Endothelial cell of umbilical vein (primary cell): Measurements from ENCODE around the gene CCSER1. TPM values are rescaled to one million over a fixed set of nuclear protein-coding genes. Genes with fewer than 3 reads are reported as not detected.

Source experiments
- BruUV-seq: library from RNA; stranded (reverse); fragments of 400-500 nt; replicated peaks from 2 replicates; lab custom pipeline; 2021; lab: Mats Ljungman, UMichigan
- CTCF ChIA-PET: fragments of 300-600, 350-600 bp; sonication (Branson Sonifier 250); formaldehyde crosslinking; loops from one replicate; lab custom pipeline; 2021; ENCODE audit warnings: antibody characterized with exemption, inconsistent platforms; lab: Charles Lee
- POLR2A ChIA-PET: fragments of 300-600, 350-600 bp; sonication (Branson Sonifier 250); formaldehyde crosslinking; loops from one replicate; lab custom pipeline; 2021; ENCODE audit warnings: antibody characterized with exemption, inconsistent platforms; lab: Charles Lee
- DNase-seq: peaks from one replicate; pipeline ENCODE4 v3.0.0-alpha.2; 2011; ENCODE audit warnings: low read depth, low spot score
- FAIRE-seq: peaks from 2 replicates; lab custom pipeline; 2011; peaks lifted over from hg19 to GRCh38; lab: Jason Lieb, UNC
- H2AFZ ChIP-seq: 2 replicates; pipeline ENCODE4 v1.6.0; 2012; ENCODE audit warnings: low read depth, low read length, control low read depth, inconsistent platforms
- H3K27ac ChIP-seq: 2 replicates; pipeline ENCODE4 v1.5.1; 2011; ENCODE audit warnings: low read depth, mild to moderate bottlenecking, control low read depth, low read length, moderate library complexity; ENCODE audit not compliant: insufficient read depth
- H3K27me3 ChIP-seq, 2 experiments: 2 replicates each; pipeline versions ENCODE4 v1.6.0 to v1.6.1; 2011; ENCODE audit warnings: low read length in 2 of 2, mixed read lengths in 1 of 2; ENCODE audit not compliant: control insufficient read depth in 2 of 2, insufficient read depth in 2 of 2
- H3K36me3 ChIP-seq, 2 experiments: 2 replicates in 1 of 2; 3 replicates in 1 of 2; pipeline ENCODE4 v1.5.1; 2011; ENCODE audit warnings: low read length in 2 of 2, mild to moderate bottlenecking in 1 of 2, moderate library complexity in 1 of 2; ENCODE audit not compliant: control insufficient read depth in 2 of 2, insufficient read depth in 2 of 2; ENCODE audit errors: extremely low read depth in 1 of 2
- H3K4me1 ChIP-seq: 3 replicates; pipeline ENCODE4 v1.5.1; 2011; ENCODE audit warnings: mild to moderate bottlenecking, low read length; ENCODE audit not compliant: control insufficient read depth, insufficient read depth; ENCODE audit errors: extremely low read depth
- H3K4me2 ChIP-seq: 2 replicates; pipeline ENCODE4 v1.6.1; 2011; ENCODE audit warnings: low read length, control low read depth, mixed read lengths; ENCODE audit not compliant: insufficient read depth
- H3K4me3 ChIP-seq, 3 experiments: fragments of 200-600 bp in 1 of 3; sonication (generic), shearing (Covaris generic) in 1 of 3; replicated peaks in 1 of 3; 2 replicates each; pipeline ENCODE4 v1.5.1; 2011 to 2016; ENCODE audit warnings: control low read depth in 3 of 3, low read length in 3 of 3, mild to moderate bottlenecking in 2 of 3, inconsistent platforms in 1 of 3, low read depth in 1 of 3, moderate library complexity in 1 of 3; ENCODE audit not compliant: insufficient read depth in 1 of 3
- H3K79me2 ChIP-seq: 2 replicates; pipeline ENCODE4 v1.6.0; 2012; ENCODE audit warnings: low read length, inconsistent platforms; ENCODE audit not compliant: control insufficient read depth, insufficient read depth
- H3K9ac ChIP-seq: replicated peaks from 2 replicates; pipeline ENCODE3; 2011; ENCODE audit warnings: low read length, control low read depth; ENCODE audit not compliant: insufficient read depth; ENCODE audit errors: extremely low read depth
- H3K9me1 ChIP-seq: replicated peaks from 3 replicates; pipeline ENCODE4 v1.6.0; 2011; ENCODE audit warnings: mild to moderate bottlenecking, low read length; ENCODE audit not compliant: control insufficient read depth, insufficient read depth; ENCODE audit errors: extremely low read depth
- H3K9me3 ChIP-seq: replicated peaks from 2 replicates; pipeline ENCODE4 v1.5.1; 2012; ENCODE audit warnings: low read length, inconsistent platforms; ENCODE audit not compliant: control insufficient read depth, insufficient read depth
- H4K20me1 ChIP-seq: replicated peaks from 2 replicates; pipeline ENCODE3; 2011; ENCODE audit warnings: mild to moderate bottlenecking, low read length; ENCODE audit not compliant: control insufficient read depth, insufficient read depth; ENCODE audit errors: extremely low read depth
- EZH2 ChIP-seq: IDR thresholded peaks from 2 replicates; pipeline ENCODE4 v1.6.1; 2012; ENCODE audit warnings: borderline replicate concordance, low read depth, mild to moderate bottlenecking, moderate library complexity, low read length, inconsistent platforms; ENCODE audit not compliant: severe bottlenecking
- GATA2 ChIP-seq: IDR thresholded peaks from 2 replicates; pipeline ENCODE4 v1.7.0; 2011; ENCODE audit warnings: low read depth, mild to moderate bottlenecking, moderate library complexity, mixed read lengths, low read length; ENCODE audit not compliant: insufficient read length, insufficient read depth
- MAX ChIP-seq: IDR thresholded peaks from 2 replicates; pipeline ENCODE4 v1.6.1; 2011; ENCODE audit not compliant: insufficient read depth, insufficient read length
- POLR2A ChIP-seq: IDR thresholded peaks from 2 replicates; pipeline ENCODE4 v1.6.1; 2012; ENCODE audit warnings: low read depth, mild to moderate bottlenecking, control low read depth, low read length
- POLR2AphosphoS5 ChIP-seq: IDR thresholded peaks from 2 replicates; pipeline ENCODE4 v1.6.1; 2012; ENCODE audit warnings: low read depth, mild to moderate bottlenecking, control low read depth, low read length, moderate library complexity; ENCODE audit not compliant: insufficient read depth
- dilution Hi-C: fragments of 300-500 bp; cut with MboI; formaldehyde crosslinking; loops from one replicate; pipeline ENCODE4 v1.15.0; 2019; ENCODE audit warnings: low sequenced_read_pairs; ENCODE audit not compliant: extremely low pct_ligation_motif_present
- intact Hi-C: fragments of 100-400 bp; cut with micrococcal nuclease; formaldehyde crosslinking; loops from one replicate; pipeline ENCODE4 v1.10.0; 2022
- polyA plus RNA-seq, 4 experiments: library from polyadenylated mRNA; depleted of rRNA in 3 of 4; stranded (reverse) in 3 of 4; unstranded in 1 of 4; fragments of >200 nt; gene quantifications; 2 replicates each; pipeline versions ENCODE4 v1.2.1 to v1.2.3, GENCODE V29; 2011 to 2012; ENCODE audit warnings: missing spikeins in 1 of 4
- total RNA-seq: library from RNA; stranded (reverse); gene quantifications from 2 replicates; pipeline ENCODE4 v1.2.3, GENCODE V29; 2021
- TF ChIP-seq, protein P1 (sequence below), 2 donors: IDR thresholded peaks; 1 replicate in 1 of 2; 2 replicates in 1 of 2; pipeline ENCODE4 v1.5.1; 2011; ENCODE audit warnings: low read length in 2 of 2, mild to moderate bottlenecking in 2 of 2, moderate library complexity in 2 of 2, control low read depth in 1 of 2, inconsistent platforms in 1 of 2, low read depth in 1 of 2; ENCODE audit not compliant: insufficient read depth in 1 of 2; ENCODE audit errors: extremely low read depth in 1 of 2

The CCSER1 gene
- total and polyA plus RNA-seq, 2 donors (not counting 3 experiments of a cell fraction or from before 2014, with no cell fraction given): 0.11 to 1.8 TPM

GRCh38 chr4:90187148-90187884 is 60.1 kb downstream of the CCSER1 start:
- Histone ChIP-seq H3K4me1 (no peaks in the 10 kb centered on the region), H3K27ac (no peak overlapping the region), H3K4me3 (no peak overlapping the region), H3K9me3 (no peaks in the 10 kb centered on the region), H3K36me3 (no peaks in the 10 kb centered on the region), H4K20me1 (no peaks in the 10 kb centered on the region), H2AFZ (no peak overlapping the region), H3K9me1 (no peaks in the 10 kb centered on the region), H3K4me2 (no peak overlapping the region), H3K27me3 (no peaks in the 10 kb centered on the region), H3K9ac (no peak overlapping the region), H3K79me2 (no peaks in the 10 kb centered on the region)
- DNase-seq: no peak
- BruUV-seq: no TSS peak
- intact Hi-C loops (no loop called here), dilution Hi-C loops (no loop called here)
- TF ChIP-seq POLR2A (no peak), MAX (no peak), POLR2AphosphoS5 (no peak), EZH2 (no peak), GATA2 (no peak)
- TF ChIP-seq, protein P1, sequence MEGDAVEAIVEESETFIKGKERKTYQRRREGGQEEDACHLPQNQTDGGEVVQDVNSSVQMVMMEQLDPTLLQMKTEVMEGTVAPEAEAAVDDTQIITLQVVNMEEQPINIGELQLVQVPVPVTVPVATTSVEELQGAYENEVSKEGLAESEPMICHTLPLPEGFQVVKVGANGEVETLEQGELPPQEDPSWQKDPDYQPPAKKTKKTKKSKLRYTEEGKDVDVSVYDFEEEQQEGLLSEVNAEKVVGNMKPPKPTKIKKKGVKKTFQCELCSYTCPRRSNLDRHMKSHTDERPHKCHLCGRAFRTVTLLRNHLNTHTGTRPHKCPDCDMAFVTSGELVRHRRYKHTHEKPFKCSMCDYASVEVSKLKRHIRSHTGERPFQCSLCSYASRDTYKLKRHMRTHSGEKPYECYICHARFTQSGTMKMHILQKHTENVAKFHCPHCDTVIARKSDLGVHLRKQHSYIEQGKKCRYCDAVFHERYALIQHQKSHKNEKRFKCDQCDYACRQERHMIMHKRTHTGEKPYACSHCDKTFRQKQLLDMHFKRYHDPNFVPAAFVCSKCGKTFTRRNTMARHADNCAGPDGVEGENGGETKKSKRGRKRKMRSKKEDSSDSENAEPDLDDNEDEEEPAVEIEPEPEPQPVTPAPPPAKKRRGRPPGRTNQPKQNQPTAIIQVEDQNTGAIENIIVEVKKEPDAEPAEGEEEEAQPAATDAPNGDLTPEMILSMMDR (IDR thresholded peaks at IDR 0.05; ENCODE audit: extremely low read depth in 1 of 2, insufficient read depth in 1 of 2, low read depth in 1 of 2, low read length in 2 of 2): no peak
- no peak for FAIRE-seq
- ChIA-PET POLR2A (no interaction called here), CTCF (interaction anchor here (1.0 to 1.3 kb wide), 2 partner anchors 11 to 51 kb away, joined by 3 read pairs; no protein-coding TSS in a partner anchor)
